A549 (cell line): ENCODE results near the gene GABPB1. TPM values are rescaled to one million over a fixed set of nuclear protein-coding genes. Genes with fewer than 3 reads are reported as not detected.
A peak's percentile ranks its signal among the peaks of the same experiment; 100 is the strongest.

Source experiments
- ATAC-seq, 2 experiments: fragments of 200-7000 bp in 1 of 2; fragments of >200 bp in 1 of 2; cut with Nextera tagmentation in 1 of 2; cut with Tn5 transposase in 1 of 2; 3 replicates each; pipeline versions ENCODE4 v1.8.0 to v1.9.1; 2018 to 2020; ENCODE audit warnings: mild to moderate bottlenecking in 1 of 2, moderate library complexity in 1 of 2
- CTCF ChIA-PET: fragments of 300-600 bp; sonication (Branson Sonifier 250); formaldehyde crosslinking; extraction: SDS; loops from one replicate; lab custom pipeline; 2021; ENCODE audit warnings: antibody characterized with exemption, inconsistent platforms; lab: Yijun Ruan, JAX
- POLR2A ChIA-PET: fragments of 350-600 bp; formaldehyde crosslinking; extraction: SDS; loops from one replicate; lab custom pipeline; 2021; ENCODE audit warnings: antibody characterized with exemption, inconsistent platforms; lab: Yijun Ruan, JAX
- DNase-seq, 2 experiments: peaks; one replicate each; pipeline versions ENCODE4 v3.0.0 to v3.0.0-alpha.2; 2011 to 2016; ENCODE audit warnings: low read depth in 1 of 2, low spot score in 1 of 2
- FAIRE-seq: peaks from 2 replicates; lab custom pipeline; 2011; peaks lifted over from hg19 to GRCh38; lab: Jason Lieb, UNC
- H3K27ac ChIP-seq, 2 experiments: fragments of >200 bp; sonication (Bioruptor Twin); formaldehyde crosslinking; 3 replicates each; pipeline ENCODE4 v1.5.1; 2016 to 2017
- H3K4me1 ChIP-seq: fragments of >200 bp; sonication (Bioruptor Twin); formaldehyde crosslinking; 3 replicates; pipeline ENCODE4 v1.6.1; 2016
- H3K4me2 ChIP-seq: fragments of >200 bp; sonication (Bioruptor Twin); formaldehyde crosslinking; 3 replicates; pipeline ENCODE4 v1.6.1; 2016
- H3K4me3 ChIP-seq: fragments of >200 bp; sonication (Bioruptor Twin); formaldehyde crosslinking; 3 replicates; pipeline ENCODE4 v1.5.1; 2016
- H3K9me3 ChIP-seq: fragments of >200 bp; sonication (Bioruptor Twin); formaldehyde crosslinking; 3 replicates; pipeline ENCODE4 v1.6.1; 2016
- ATOH8 ChIP-seq: fragments of 250-450 bp; sonication (Bioruptor Pico); IDR thresholded peaks from 2 replicates; pipeline ENCODE4 v1.5.0; 2020; ENCODE audit warnings: low read depth, mild to moderate bottlenecking, moderate library complexity
- BHLHE40 ChIP-seq: IDR thresholded peaks from 2 replicates; pipeline ENCODE4 v1.6.1; 2012; ENCODE audit warnings: low read depth, low read length, inconsistent platforms
- CHD4 ChIP-seq: fragments of 200-600 bp; sonication (generic); IDR thresholded peaks from 2 replicates; pipeline ENCODE4 v1.6.1; 2016; ENCODE audit warnings: antibody characterized with exemption, mild to moderate bottlenecking, borderline replicate concordance
- ELK1 ChIP-seq: fragments of 150-350 bp; IDR thresholded peaks from 2 replicates; pipeline ENCODE4 v1.6.1; 2014; ENCODE audit warnings: low read depth, mild to moderate bottlenecking, low read length
- ESRRA ChIP-seq: fragments of 150-350 bp; IDR thresholded peaks from 2 replicates; pipeline ENCODE4 v1.6.1; 2014; ENCODE audit warnings: mild to moderate bottlenecking, low read length, borderline replicate concordance
- HEYL ChIP-seq: fragments of 250-450 bp; sonication (Bioruptor Pico); IDR thresholded peaks from 2 replicates; pipeline ENCODE4 v1.8.0; 2021; ENCODE audit warnings: mild to moderate bottlenecking, moderate library complexity
- HOXB5 ChIP-seq: fragments of 250-450 bp; sonication (Bioruptor Pico); IDR thresholded peaks from 2 replicates; pipeline ENCODE4 v1.5.0; 2020; ENCODE audit warnings: mild to moderate bottlenecking, moderate library complexity
- JUN ChIP-seq, 2 experiments: fragments of >200 bp; sonication (Bioruptor Twin); formaldehyde crosslinking; IDR thresholded peaks; 2 replicates in 1 of 2; 3 replicates in 1 of 2; pipeline ENCODE4 v1.6.1; 2016 to 2017
- NFE2L2 ChIP-seq: fragments of 150-350 bp; conservative IDR thresholded peaks from 2 replicates; pipeline ENCODE4 v1.6.1; 2014; ENCODE audit warnings: low read length
- NPAS2 ChIP-seq: fragments of 250-450 bp; sonication (Bioruptor Pico); IDR thresholded peaks from 2 replicates; pipeline ENCODE4 v1.8.0; 2022; ENCODE audit warnings: mild to moderate bottlenecking, moderate library complexity, borderline replicate concordance
- POLR2A ChIP-seq: IDR thresholded peaks from 2 replicates; pipeline ENCODE4 v1.6.1; 2012; ENCODE audit warnings: mild to moderate bottlenecking, low read length
- POLR2AphosphoS2 ChIP-seq: conservative IDR thresholded peaks from 2 replicates; pipeline ENCODE4 v1.6.1; 2012; ENCODE audit warnings: low read length, improper control_type of control experiment, inconsistent platforms
- RAD21 ChIP-seq, 2 experiments: fragments of >200 bp in 1 of 2; sonication (Bioruptor Twin) in 1 of 2; formaldehyde crosslinking in 1 of 2; IDR thresholded peaks in 1 of 2; conservative IDR thresholded peaks in 1 of 2; 2 replicates in 1 of 2; 3 replicates in 1 of 2; pipeline ENCODE4 v1.6.1; 2012 to 2018; ENCODE audit warnings: inconsistent platforms in 1 of 2
- RARB ChIP-seq: fragments of 250-450 bp; sonication (Bioruptor Pico); IDR thresholded peaks from 2 replicates; pipeline ENCODE4 v1.8.0; 2021; ENCODE audit warnings: mild to moderate bottlenecking, moderate library complexity
- REST ChIP-seq: fragments of 200-600 bp; sonication (generic); IDR thresholded peaks from 2 replicates; pipeline ENCODE4 v1.6.1; 2016; ENCODE audit warnings: antibody characterized with exemption, mild to moderate bottlenecking, moderate library complexity
- RNF2 ChIP-seq: fragments of 200-600 bp; sonication (generic); IDR thresholded peaks from 2 replicates; pipeline ENCODE4 v1.6.1; 2016; ENCODE audit warnings: low read depth, mild to moderate bottlenecking, antibody characterized with exemption, moderate library complexity, borderline replicate concordance
- SREBF2 ChIP-seq: fragments of 450-650 bp; IDR thresholded peaks from 2 replicates; pipeline ENCODE4 v1.6.1; 2014; ENCODE audit warnings: mild to moderate bottlenecking, moderate library complexity
- TP53 ChIP-seq: fragments of 250-450 bp; sonication (Bioruptor Pico); IDR thresholded peaks from 2 replicates; pipeline ENCODE4 v1.5.0; 2021; ENCODE audit warnings: mild to moderate bottlenecking, moderate library complexity
- USF2 ChIP-seq: fragments of 450-650 bp; IDR thresholded peaks from 2 replicates; pipeline ENCODE4 v1.6.1; 2014; ENCODE audit warnings: antibody characterized with exemption
- ZC3H11A ChIP-seq: fragments of 450-650 bp; IDR thresholded peaks from 2 replicates; pipeline ENCODE4 v1.6.1; 2014; ENCODE audit warnings: antibody characterized with exemption, mild to moderate bottlenecking
- ZFP36 ChIP-seq: fragments of 450-650 bp; IDR thresholded peaks from 2 replicates; pipeline ENCODE4 v1.6.1; 2014; ENCODE audit warnings: borderline replicate concordance; ENCODE audit not compliant: partially characterized antibody
- ZNF302 ChIP-seq: fragments of 250-450 bp; sonication (Bioruptor Pico); IDR thresholded peaks from 2 replicates; pipeline ENCODE4 v1.9.0; 2021; ENCODE audit warnings: inconsistent platforms, mild to moderate bottlenecking, moderate library complexity
- ZSCAN20 ChIP-seq: fragments of 250-450 bp; sonication (Bioruptor Pico); IDR thresholded peaks from 2 replicates; pipeline ENCODE4 v1.8.0; 2022; ENCODE audit warnings: mild to moderate bottlenecking, moderate library complexity
- WGBS: methylation state at CpG from one replicate; pipeline ENCODE4 v1.1.6; 2017; ENCODE audit errors: missing lambda C conversion rate; 5-methylcytosine and 5-hydroxymethylcytosine counted together
- polyA plus RNA-seq, 4 experiments: library from polyadenylated mRNA; depleted of rRNA in 3 of 4; stranded (reverse); fragments of >200 nt; fragmentation: RNase III in 1 of 4; extraction: RNeasy Plus Mini Kit Qiagen cat#74134 plus additional on column Dnase treatment in 1 of 4; gene quantifications; 2 replicates in 3 of 4; 3 replicates in 1 of 4; pipeline ENCODE4 v1.2.3, GENCODE V29; 2011 to 2017
- TF ChIP-seq, protein P1 (sequence below): IDR thresholded peaks from 2 replicates; pipeline ENCODE4 v1.6.1; 2012
- TF ChIP-seq, protein P2 (sequence below): fragments of >200 bp; sonication (Bioruptor Twin); formaldehyde crosslinking; IDR thresholded peaks from 3 replicates; pipeline ENCODE4 v1.6.1; 2016

GABPB1 gene
- polyA plus RNA-seq, 2 of the 4 experiments (the other 2 are of a cell fraction), result 23.0 to 53.9 TPM

- H3K4me3 ChIP-seq, result no peak overlapping the region
- TF ChIP-seq POLR2A (no peak), ZC3H11A (no peak), USF2 (no peak), SREBF2 (no peak), ZSCAN20 (CRISPR knock-in tag) (no peak), TP53 (no peak), HEYL (CRISPR knock-in tag) (no peak), RARB (no peak), JUN (IDR thresholded peaks at IDR 0.05) (no peak), ATOH8 (CRISPR knock-in tag) (no peak), CHD4 (no peak), NFE2L2 (no peak), ELK1 (no peak), RNF2 (no peak), HOXB5 (CRISPR knock-in tag) (no peak)
- TF ChIP-seq, protein P1, sequence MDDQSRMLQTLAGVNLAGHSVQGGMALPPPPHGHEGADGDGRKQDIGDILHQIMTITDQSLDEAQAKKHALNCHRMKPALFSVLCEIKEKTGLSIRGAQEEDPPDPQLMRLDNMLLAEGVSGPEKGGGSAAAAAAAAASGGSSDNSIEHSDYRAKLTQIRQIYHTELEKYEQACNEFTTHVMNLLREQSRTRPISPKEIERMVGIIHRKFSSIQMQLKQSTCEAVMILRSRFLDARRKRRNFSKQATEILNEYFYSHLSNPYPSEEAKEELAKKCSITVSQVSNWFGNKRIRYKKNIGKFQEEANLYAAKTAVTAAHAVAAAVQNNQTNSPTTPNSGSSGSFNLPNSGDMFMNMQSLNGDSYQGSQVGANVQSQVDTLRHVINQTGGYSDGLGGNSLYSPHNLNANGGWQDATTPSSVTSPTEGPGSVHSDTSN, result no peak
- TF ChIP-seq, protein P2, sequence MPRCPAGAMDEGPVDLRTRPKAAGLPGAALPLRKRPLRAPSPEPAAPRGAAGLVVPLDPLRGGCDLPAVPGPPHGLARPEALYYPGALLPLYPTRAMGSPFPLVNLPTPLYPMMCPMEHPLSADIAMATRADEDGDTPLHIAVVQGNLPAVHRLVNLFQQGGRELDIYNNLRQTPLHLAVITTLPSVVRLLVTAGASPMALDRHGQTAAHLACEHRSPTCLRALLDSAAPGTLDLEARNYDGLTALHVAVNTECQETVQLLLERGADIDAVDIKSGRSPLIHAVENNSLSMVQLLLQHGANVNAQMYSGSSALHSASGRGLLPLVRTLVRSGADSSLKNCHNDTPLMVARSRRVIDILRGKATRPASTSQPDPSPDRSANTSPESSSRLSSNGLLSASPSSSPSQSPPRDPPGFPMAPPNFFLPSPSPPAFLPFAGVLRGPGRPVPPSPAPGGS, result no peak
- no peaks in the 10 kb centered on the region for H3K9me3 ChIP-seq
- WGBS, result 17% methylated on average over 5 of the region's 5 CpGs
- ATAC-seq (peak in 1 of 2 experiments; percentile 71; a peak in 3 of 6 replicates), DNase-seq (peak in 1 of 2 experiments; percentile 23), FAIRE-seq (no peak)
- peak overlapping the region; percentile 37; the same call in 2 of the 3 replicates for H3K4me2 ChIP-seq
- POLR2A ChIA-PET, result no interaction called here
- H3K4me1 ChIP-seq, result peaks cover 12% of the 10 kb centered on the region
- CTCF ChIA-PET, result interaction anchor here (1.0 to 1.1 kb wide), 2 partner anchors 10 to 89 kb away, joined by 3 to 4 read pairs; no protein-coding TSS in a partner anchor
- H3K27ac ChIP-seq, result no peak overlapping the region
Measured at GRCh38 chr15:50227076-50227475, 127.9 kb downstream of the GABPB1 start.

DNA sequence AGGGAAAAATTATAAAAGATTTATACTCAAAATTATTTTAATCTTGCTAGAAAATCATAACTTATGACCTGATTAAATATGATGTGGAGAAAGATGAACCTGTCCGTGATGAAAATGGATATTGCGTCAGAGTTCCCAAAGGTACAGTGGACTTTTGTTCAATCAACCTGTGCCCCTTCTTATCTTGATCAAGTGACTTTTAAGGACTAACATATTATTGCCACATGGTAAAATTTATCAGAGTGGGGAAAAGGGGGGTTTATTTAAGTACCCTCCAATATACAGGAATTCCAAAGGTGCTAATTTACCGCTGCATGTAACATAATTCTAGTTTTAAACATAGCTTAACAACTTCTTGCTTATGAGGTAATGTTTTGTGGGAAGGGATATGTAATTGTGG is 129.1 kb downstream of the GABPB1 start:
- H3K27ac ChIP-seq, result no peak overlapping the region
- 94% methylated on average over 3 of the region's 3 CpGs for WGBS
- FAIRE-seq (no peak), ATAC-seq (no peak), DNase-seq (no peak)
- peaks cover 12% of the 10 kb centered on the region for H3K4me1 ChIP-seq
- ChIA-PET POLR2A (no interaction called here), CTCF (interaction anchor here (1.0 to 1.1 kb wide), 2 partner anchors 9 to 22 kb away, joined by 3 read pairs; no protein-coding TSS in a partner anchor)
- TF ChIP-seq RAD21 (conservative IDR thresholded peaks at IDR 0.05 in 1 of 2, IDR thresholded peaks at IDR 0.05 in 1 of 2) (no peak), REST (no peak), POLR2AphosphoS2 (no peak), USF2 (no peak), BHLHE40 (no peak), NPAS2 (CRISPR knock-in tag) (no peak), ESRRA (no peak), ZFP36 (no peak), ZNF302 (no peak)
- H3K4me3 ChIP-seq, result no peak overlapping the region
- H3K9me3 ChIP-seq, result no peaks in the 10 kb centered on the region
- no peak overlapping the region for H3K4me2 ChIP-seq
